ENCODE results near the gene TMEM266. TPM values are rescaled to one million over a fixed set of nuclear protein-coding genes. Genes with fewer than 3 reads are reported as not detected.

The TMEM266 gene
- polyA plus RNA-seq, 3 donors, result not detected

- H4K20me1 ChIP-seq (ENCODE audit: insufficient read depth, low read length), result no peaks in the 10 kb centered on the region
- H3K27ac Mint-ChIP-seq, result no peak overlapping the region
- WGBS (ENCODE audit: insufficient coverage), result 98% methylated on average over 20 of the region's 23 CpGs
Observed at GRCh38 chr15:76203346-76204108, 143.7 kb downstream of the TMEM266 start.

More at GRCh38 chr15:76203346-76204108, 143.7 kb downstream of the TMEM266 start:
- Histone ChIP-seq H3K9me3 (replicated peaks in 1 of 2; ENCODE audit: control insufficient read depth in 1 of 2, insufficient read depth in 1 of 2, low read length in 2 of 2) (no peaks in the 10 kb centered on the region), H3K4me3 (replicated peaks in 1 of 3; ENCODE audit: low read depth in 2 of 3, low read length in 3 of 3) (no peak overlapping the region), H3K27ac (ENCODE audit: low read depth in 1 of 2, low read length in 2 of 2) (no peak overlapping the region), H2AFZ (ENCODE audit: insufficient read depth, low read depth, low read length, poor library complexity, severe bottlenecking) (no peak overlapping the region), H3K9ac (ENCODE audit: insufficient read depth, low read length, poor library complexity, severe bottlenecking) (no peak overlapping the region), H3K79me2 (ENCODE audit: insufficient read depth, low read length) (no peaks in the 10 kb centered on the region), H3K4me1 (ENCODE audit: control insufficient read depth in 1 of 2, insufficient read depth in 2 of 2, low read length in 2 of 2) (no peaks in the 10 kb centered on the region), H3K27me3 (ENCODE audit: control insufficient read depth in 2 of 2, insufficient read depth in 2 of 2, low read length in 2 of 2) (no peaks in the 10 kb centered on the region), H3K4me2 (replicated peaks; ENCODE audit: extremely low read depth, low read length, poor library complexity, severe bottlenecking) (no peak overlapping the region), H3K36me3 (replicated peaks in 1 of 2; ENCODE audit: control insufficient read depth in 1 of 2, insufficient read depth in 2 of 2, low read length in 2 of 2) (peaks cover 2 to 25% of the 10 kb centered on the region in 2 donors)
- peaks cover 1% of the 10 kb centered on the region for H3K4me1 Mint-ChIP-seq
- H3K27me3 Mint-ChIP-seq (ENCODE audit: low read depth in 3 of 3), result peaks cover 0 to 4% (median 0%) of the 10 kb centered on the region in 3 donors
- intact Hi-C loops (cut with micrococcal nuclease), result no loop called here
- DNase-seq, result no peak
- no peaks in the 10 kb centered on the region for H3K9me3 Mint-ChIP-seq
- H3K4me3 Mint-ChIP-seq, result no peak overlapping the region
- no peak for TF ChIP-seq CTCF (IDR thresholded peaks at IDR 0.05)
- peaks cover 15 to 27% of the 10 kb centered on the region in 2 donors for H3K36me3 Mint-ChIP-seq

Data from CD14-positive monocyte (primary cell).